WTC11 (cell line): ENCODE measurements around the gene MAGEF1.

Experiments
- E2F5 ChIP-seq: sonication (generic); formaldehyde crosslinking; IDR thresholded peaks from 2 replicates; pipeline ENCODE4 v1.8.1; 2022; ENCODE audit warnings: mild to moderate bottlenecking, moderate library complexity, missing genetic modification reagents
- ETV6 ChIP-seq: sonication (generic); formaldehyde crosslinking; IDR thresholded peaks from 2 replicates; pipeline ENCODE4 v1.8.1; 2022; ENCODE audit warnings: mild to moderate bottlenecking, missing genetic modification reagents
- GRHL2 ChIP-seq: fragments of 250-450 bp; sonication (Bioruptor Pico); IDR thresholded peaks from 2 replicates; pipeline ENCODE4 v1.8.0; 2022; ENCODE audit warnings: mild to moderate bottlenecking, moderate library complexity; ENCODE audit not compliant: insufficient replicate concordance, severe bottlenecking
- JUN ChIP-seq: sonication (generic); formaldehyde crosslinking; IDR thresholded peaks from 2 replicates; pipeline ENCODE4 v1.8.0; 2023; ENCODE audit warnings: mild to moderate bottlenecking, missing genetic modification reagents
- NR2C2 ChIP-seq: sonication (generic); formaldehyde crosslinking; IDR thresholded peaks from 2 replicates; pipeline ENCODE4 v1.8.0; 2022; ENCODE audit warnings: mild to moderate bottlenecking, missing genetic modification reagents
- SMAD3 ChIP-seq: sonication (generic); formaldehyde crosslinking; IDR thresholded peaks from 2 replicates; pipeline ENCODE4 v1.8.0; 2022; ENCODE audit warnings: missing genetic modification reagents, mild to moderate bottlenecking, borderline replicate concordance
- SP1 ChIP-seq: sonication (generic); formaldehyde crosslinking; conservative IDR thresholded peaks from 2 replicates; pipeline ENCODE4 v1.8.1; 2022; ENCODE audit warnings: missing genetic modification reagents
- ZNF263 ChIP-seq: sonication (generic); formaldehyde crosslinking; IDR thresholded peaks from 2 replicates; pipeline ENCODE4 v1.8.1; 2022; ENCODE audit warnings: low read depth, mild to moderate bottlenecking, moderate library complexity, missing genetic modification reagents
- TF ChIP-seq, protein P1 (sequence below): fragments of 200-600 bp; IDR thresholded peaks from 2 replicates; pipeline ENCODE4 v1.8.0; 2022; ENCODE audit warnings: antibody characterized with exemption
- TF ChIP-seq, protein P2 (sequence below): sonication (generic); formaldehyde crosslinking; IDR thresholded peaks from 2 replicates; pipeline ENCODE4 v1.8.0; 2023; ENCODE audit warnings: missing genetic modification reagents
- TF ChIP-seq, protein P3 (sequence below): fragments of 250-450 bp; sonication (Bioruptor Pico); IDR thresholded peaks from 2 replicates; pipeline ENCODE4 v1.9.0; 2021; ENCODE audit warnings: moderate library complexity, mild to moderate bottlenecking, inconsistent platforms, borderline replicate concordance

- TF ChIP-seq, protein P1, sequence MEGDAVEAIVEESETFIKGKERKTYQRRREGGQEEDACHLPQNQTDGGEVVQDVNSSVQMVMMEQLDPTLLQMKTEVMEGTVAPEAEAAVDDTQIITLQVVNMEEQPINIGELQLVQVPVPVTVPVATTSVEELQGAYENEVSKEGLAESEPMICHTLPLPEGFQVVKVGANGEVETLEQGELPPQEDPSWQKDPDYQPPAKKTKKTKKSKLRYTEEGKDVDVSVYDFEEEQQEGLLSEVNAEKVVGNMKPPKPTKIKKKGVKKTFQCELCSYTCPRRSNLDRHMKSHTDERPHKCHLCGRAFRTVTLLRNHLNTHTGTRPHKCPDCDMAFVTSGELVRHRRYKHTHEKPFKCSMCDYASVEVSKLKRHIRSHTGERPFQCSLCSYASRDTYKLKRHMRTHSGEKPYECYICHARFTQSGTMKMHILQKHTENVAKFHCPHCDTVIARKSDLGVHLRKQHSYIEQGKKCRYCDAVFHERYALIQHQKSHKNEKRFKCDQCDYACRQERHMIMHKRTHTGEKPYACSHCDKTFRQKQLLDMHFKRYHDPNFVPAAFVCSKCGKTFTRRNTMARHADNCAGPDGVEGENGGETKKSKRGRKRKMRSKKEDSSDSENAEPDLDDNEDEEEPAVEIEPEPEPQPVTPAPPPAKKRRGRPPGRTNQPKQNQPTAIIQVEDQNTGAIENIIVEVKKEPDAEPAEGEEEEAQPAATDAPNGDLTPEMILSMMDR: no peak
- TF ChIP-seq, protein P2, sequence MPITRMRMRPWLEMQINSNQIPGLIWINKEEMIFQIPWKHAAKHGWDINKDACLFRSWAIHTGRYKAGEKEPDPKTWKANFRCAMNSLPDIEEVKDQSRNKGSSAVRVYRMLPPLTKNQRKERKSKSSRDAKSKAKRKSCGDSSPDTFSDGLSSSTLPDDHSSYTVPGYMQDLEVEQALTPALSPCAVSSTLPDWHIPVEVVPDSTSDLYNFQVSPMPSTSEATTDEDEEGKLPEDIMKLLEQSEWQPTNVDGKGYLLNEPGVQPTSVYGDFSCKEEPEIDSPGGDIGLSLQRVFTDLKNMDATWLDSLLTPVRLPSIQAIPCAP (CRISPR knock-in tag): no peak
- TF ChIP-seq NR2C2 (CRISPR knock-in tag) (no peak), E2F5 (CRISPR knock-in tag) (no peak), SP1 (CRISPR knock-in tag) (no peak), GRHL2 (CRISPR knock-in tag) (no peak), JUN (no peak), ZNF263 (CRISPR knock-in tag) (no peak), ETV6 (CRISPR knock-in tag) (no peak), SMAD3 (no peak)
- TF ChIP-seq, protein P3, sequence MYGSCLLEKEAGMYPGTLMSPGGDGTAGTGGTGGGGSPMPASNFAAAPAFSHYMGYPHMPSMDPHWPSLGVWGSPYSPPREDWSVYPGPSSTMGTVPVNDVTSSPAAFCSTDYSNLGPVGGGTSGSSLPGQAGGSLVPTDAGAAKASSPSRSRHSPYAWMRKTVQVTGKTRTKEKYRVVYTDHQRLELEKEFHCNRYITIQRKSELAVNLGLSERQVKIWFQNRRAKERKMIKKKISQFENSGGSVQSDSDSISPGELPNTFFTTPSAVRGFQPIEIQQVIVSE (CRISPR knock-in tag): no peak
Observed at GRCh38 chr3:184716622-184717398, 4.9 kb upstream of the MAGEF1 start.
